Natural killer cell treated with Interleukin-12 subunit alpha and Interleukin-12 subunit beta and Interleukin-15 and Interleukin-18, amount 100 ng/mL, for 72 hours (primary cell): Measurements from ENCODE around the gene OFD1. TPM values are rescaled to one million over a fixed set of nuclear protein-coding genes. Genes with fewer than 3 reads are reported as not detected.

Source experiments
- ATAC-seq, 2 donors: fragments of 150-1000 bp; cut with Tn5 transposase in 1 of 2; sonication (Bioruptor Pico), chemical (Tn5 transposase) in 1 of 2; 2 replicates each; pipeline ENCODE4 v1.10.0; 2021
- DNase-seq: peaks from one replicate; pipeline ENCODE4 v3.0.0; 2022; ENCODE audit warnings: low spot score
- H3K27ac Mint-ChIP-seq, 2 donors: 1 replicate in 1 of 2; 2 replicates in 1 of 2; pipeline ENCODE4 v1.8.0; 2022; ENCODE audit warnings: mixed read lengths in 2 of 2, mild to moderate bottlenecking in 1 of 2, moderate library complexity in 1 of 2
- H3K27me3 Mint-ChIP-seq, 2 donors: 1 replicate in 1 of 2; 2 replicates in 1 of 2; pipeline ENCODE4 v1.8.0; 2022; ENCODE audit warnings: mixed read lengths in 2 of 2
- H3K36me3 Mint-ChIP-seq: one replicate; pipeline ENCODE4 v1.8.0; 2022; ENCODE audit warnings: mixed read lengths
- H3K4me1 Mint-ChIP-seq, 2 donors: 1 replicate in 1 of 2; 2 replicates in 1 of 2; pipeline ENCODE4 v1.8.0; 2022; ENCODE audit warnings: low read depth in 2 of 2, mixed read lengths in 2 of 2, mild to moderate bottlenecking in 1 of 2
- H3K4me3 Mint-ChIP-seq: one replicate; pipeline ENCODE4 v1.8.0; 2022; ENCODE audit warnings: mixed read lengths
- H3K9me3 Mint-ChIP-seq: 2 replicates; pipeline ENCODE4 v1.8.0; 2022; ENCODE audit warnings: mixed read lengths
- total RNA-seq, 2 donors: library from RNA; stranded (reverse); gene quantifications; one replicate each; pipeline ENCODE4 v1.2.3, GENCODE V29; 2022

OFD1 gene
- total RNA-seq, 2 donors from 2014 or later: 39.1 to 46.1 TPM

DNA sequence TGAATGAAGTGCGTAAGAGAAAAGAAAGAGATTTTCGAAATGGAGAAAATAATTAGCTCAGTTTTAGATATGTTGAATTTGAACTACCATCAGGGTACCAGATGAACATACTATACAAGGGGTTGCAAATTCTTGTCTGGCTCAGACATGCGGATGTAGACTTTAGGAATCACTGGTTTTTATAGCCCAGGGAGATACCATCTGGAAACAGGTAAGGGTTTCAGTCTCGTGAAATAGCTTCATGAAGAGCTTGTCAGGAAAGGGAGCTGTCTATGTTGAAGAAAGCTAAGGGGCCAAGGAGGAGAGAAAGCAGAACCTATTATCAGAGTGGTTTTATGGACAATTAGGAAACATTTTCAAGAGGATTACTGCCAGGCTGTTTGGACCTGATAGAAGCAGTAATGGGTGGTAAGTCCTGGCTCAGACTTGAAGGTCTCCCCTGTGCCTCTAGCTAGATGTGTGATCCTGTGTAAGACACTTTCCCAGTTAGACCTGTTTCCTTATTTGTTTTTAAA lies 38.9 kb upstream of the OFD1 start:
- Mint-ChIP-seq H3K27ac (peak overlapping the region; percentile 79 to 94), H3K4me1 (peaks cover 44 to 73% of the 10 kb centered on the region in 2 donors), H3K9me3 (no peaks in the 10 kb centered on the region), H3K36me3 (peaks cover 24% of the 10 kb centered on the region), H3K4me3 (peak overlapping the region; percentile 64), H3K27me3 (peaks cover 0 to 5% of the 10 kb centered on the region in 2 donors)
- ATAC-seq (no peak), DNase-seq (no peak)

DNA sequence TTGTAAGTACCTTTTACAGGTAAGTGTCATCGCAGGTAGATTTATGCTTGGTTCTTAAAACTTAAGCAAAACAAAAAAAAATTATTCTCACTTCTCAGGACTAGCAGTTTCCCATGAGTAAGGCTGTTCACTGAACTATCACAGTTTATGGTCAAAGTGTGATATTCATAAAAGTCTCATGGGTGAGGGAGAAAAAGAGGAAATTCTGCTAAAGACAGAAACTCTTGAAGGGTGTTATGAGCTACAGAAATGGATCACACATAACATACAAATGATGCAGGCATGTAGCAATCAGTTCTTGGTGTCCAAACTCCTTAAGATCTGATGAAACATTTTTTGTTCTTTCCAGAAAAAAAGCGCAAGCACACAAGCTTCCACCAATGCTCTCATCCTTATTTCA lies 37.1 kb upstream of the OFD1 start:
- Mint-ChIP-seq H3K9me3 (no peaks in the 10 kb centered on the region), H3K27ac (peak overlapping the region; percentile 81 to 94), H3K4me3 (peak overlapping the region; percentile 88), H3K36me3 (peaks cover 27% of the 10 kb centered on the region), H3K4me1 (peaks cover 50 to 77% of the 10 kb centered on the region in 2 donors), H3K27me3 (peaks cover 0 to 6% of the 10 kb centered on the region in 2 donors)
- peak; percentile 80 to 83 for ATAC-seq
- no peak for DNase-seq

- DNase-seq: no peak
- ATAC-seq: no peak
- Mint-ChIP-seq H3K27me3 (peaks cover 0 to 6% of the 10 kb centered on the region in 2 donors), H3K4me1 (peaks cover 49 to 77% of the 10 kb centered on the region in 2 donors), H3K36me3 (peaks cover 22% of the 10 kb centered on the region), H3K4me3 (peak overlapping the region; percentile 88), H3K27ac (peak overlapping the region; percentile 81 to 94), H3K9me3 (no peaks in the 10 kb centered on the region)
Measured at GRCh38 chrX:13697976-13698375, 36.6 kb upstream of the OFD1 start.

DNA sequence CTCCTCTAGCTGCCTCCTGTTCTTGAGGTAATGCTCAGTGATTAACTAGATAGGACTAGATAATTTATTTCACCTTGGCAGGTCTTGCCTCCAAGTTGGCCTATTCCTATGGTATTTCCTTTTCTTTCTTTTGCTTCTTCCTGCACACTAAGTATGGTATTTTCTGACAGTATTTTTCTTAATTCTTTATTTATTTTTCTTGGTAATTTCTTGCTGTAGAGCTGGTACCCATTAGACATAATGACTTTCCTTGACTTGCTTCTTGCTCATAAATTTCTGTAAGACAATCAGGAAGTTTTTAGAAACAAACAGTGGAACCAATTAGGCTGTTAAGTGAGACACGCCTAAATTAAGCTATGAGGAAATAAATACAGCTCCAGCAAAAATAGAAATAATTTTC lies 36.1 kb upstream of the OFD1 start:
- peak overlapping the region; percentile 72 for H3K4me3 Mint-ChIP-seq
- no peak for ATAC-seq
- peaks cover 0 to 2% of the 10 kb centered on the region in 2 donors for H3K27me3 Mint-ChIP-seq
- H3K9me3 Mint-ChIP-seq: no peaks in the 10 kb centered on the region
- H3K4me1 Mint-ChIP-seq: peaks cover 45 to 77% of the 10 kb centered on the region in 2 donors
- peaks cover 18% of the 10 kb centered on the region for H3K36me3 Mint-ChIP-seq
- H3K27ac Mint-ChIP-seq: peak overlapping the region; percentile 81 to 94
- DNase-seq: no peak

DNA sequence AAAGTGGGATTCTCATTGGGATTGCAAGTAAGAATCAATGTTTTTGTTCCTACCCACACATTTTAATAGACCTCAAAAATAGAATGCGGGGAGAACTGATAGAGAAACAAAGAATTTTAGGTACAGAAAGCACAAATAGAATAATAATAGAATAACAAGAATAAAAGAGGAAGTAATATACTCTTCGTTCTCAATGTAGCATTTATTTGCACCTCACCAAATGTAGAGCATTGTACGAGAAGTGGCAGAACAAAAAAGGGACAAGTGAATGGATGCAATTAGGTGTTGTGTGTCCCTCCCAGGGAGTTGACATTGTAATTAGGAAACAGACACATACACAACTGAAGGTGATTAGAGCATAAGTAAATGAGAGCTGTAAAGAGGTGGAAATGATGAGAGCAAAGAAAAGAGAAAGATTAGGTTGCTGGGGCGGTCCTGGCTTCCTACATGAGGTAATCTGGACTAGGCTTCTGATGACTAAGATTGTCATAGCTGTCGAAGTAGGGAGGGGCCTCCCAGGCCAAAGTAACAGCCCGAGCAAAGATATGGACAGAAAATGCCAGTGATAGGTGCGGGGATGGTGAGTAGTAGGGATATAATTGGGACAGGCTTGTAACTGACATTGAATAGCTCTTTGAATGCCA lies 35.2 kb upstream of the OFD1 start:
- no peaks in the 10 kb centered on the region for H3K9me3 Mint-ChIP-seq
- peak overlapping the region; percentile 72 for H3K4me3 Mint-ChIP-seq
- ATAC-seq (peak; percentile 74 to 81), DNase-seq (no peak)
- H3K27me3 Mint-ChIP-seq: peaks cover 0 to 2% of the 10 kb centered on the region in 2 donors
- peaks cover 48 to 80% of the 10 kb centered on the region in 2 donors for H3K4me1 Mint-ChIP-seq
- peaks cover 18% of the 10 kb centered on the region for H3K36me3 Mint-ChIP-seq
- H3K27ac Mint-ChIP-seq: peak overlapping the region; percentile 81 to 94

DNA sequence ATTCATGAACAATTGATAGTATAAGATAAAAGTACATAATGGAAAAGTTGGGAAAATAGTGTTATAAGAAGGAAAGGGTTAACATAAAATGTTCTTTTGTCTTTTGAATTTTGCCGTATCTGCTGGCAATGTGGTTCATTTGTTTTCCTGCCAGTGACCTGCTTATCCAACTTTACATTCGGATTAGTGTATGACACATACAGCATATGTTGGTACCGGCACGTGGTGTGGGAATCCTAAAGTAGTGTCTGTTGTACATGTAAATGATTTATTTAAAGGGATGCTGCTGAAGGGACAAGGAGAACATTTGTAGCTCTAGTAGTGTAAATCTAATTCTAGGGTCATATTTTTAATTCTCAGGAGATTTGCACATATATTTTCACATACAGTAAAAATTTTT lies 34.2 kb upstream of the OFD1 start:
- peaks cover 44 to 77% of the 10 kb centered on the region in 2 donors for H3K4me1 Mint-ChIP-seq
- no peak overlapping the region for H3K4me3 Mint-ChIP-seq
- peak overlapping the region; percentile 81 to 94 for H3K27ac Mint-ChIP-seq
- no peak for ATAC-seq
- peaks cover 0 to 2% of the 10 kb centered on the region in 2 donors for H3K27me3 Mint-ChIP-seq
- no peak for DNase-seq
- H3K36me3 Mint-ChIP-seq: peaks cover 16% of the 10 kb centered on the region
- no peaks in the 10 kb centered on the region for H3K9me3 Mint-ChIP-seq

DNA sequence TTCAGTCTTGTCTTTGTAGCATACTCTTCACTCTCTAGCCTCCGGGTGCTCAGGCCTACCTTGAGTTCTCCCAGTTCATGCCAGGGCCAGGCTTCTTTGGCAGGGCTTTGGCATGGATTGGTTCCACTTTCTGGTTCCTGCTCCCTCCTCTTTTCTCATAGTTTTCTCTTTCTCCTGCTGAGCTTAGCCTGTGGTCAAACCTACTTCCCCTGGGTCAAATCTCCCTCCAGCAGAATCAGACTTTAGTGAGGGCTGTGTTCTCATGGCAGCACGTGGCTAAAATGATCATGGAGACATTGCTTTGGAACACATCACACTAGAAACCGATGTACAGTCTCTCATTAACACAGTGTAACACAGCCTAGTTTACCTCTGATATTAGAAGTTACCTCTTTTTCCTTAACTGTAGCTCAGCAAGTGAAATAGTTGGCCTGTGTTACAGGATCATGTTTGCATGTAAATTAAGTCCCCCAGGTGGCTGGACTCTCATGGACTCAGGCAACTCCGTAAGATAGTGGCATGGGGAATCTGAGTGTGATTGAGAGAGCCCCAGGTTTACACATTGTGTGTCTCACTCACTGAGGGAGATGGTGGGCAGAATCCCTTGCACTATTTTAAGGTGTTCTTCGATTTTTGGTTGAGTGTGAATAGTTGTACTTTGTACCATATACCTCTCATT lies 32.3 kb upstream of the OFD1 start:
- ATAC-seq (no peak), DNase-seq (no peak)
- H3K27me3 Mint-ChIP-seq: peaks cover 0 to 2% of the 10 kb centered on the region in 2 donors
- peaks cover 39 to 69% of the 10 kb centered on the region in 2 donors for H3K4me1 Mint-ChIP-seq
- H3K9me3 Mint-ChIP-seq: no peaks in the 10 kb centered on the region
- peak overlapping the region; percentile 72 to 85 for H3K27ac Mint-ChIP-seq
- H3K36me3 Mint-ChIP-seq: peaks cover 17% of the 10 kb centered on the region
- peak overlapping the region; percentile 38 for H3K4me3 Mint-ChIP-seq

- H3K27me3 Mint-ChIP-seq: peaks cover 0 to 2% of the 10 kb centered on the region in 2 donors
- peaks cover 17% of the 10 kb centered on the region for H3K36me3 Mint-ChIP-seq
- no peak overlapping the region for H3K4me3 Mint-ChIP-seq
- DNase-seq (no peak), ATAC-seq (peak in 1 of 2 donors; percentile 33)
- no peaks in the 10 kb centered on the region for H3K9me3 Mint-ChIP-seq
- peaks cover 42 to 63% of the 10 kb centered on the region in 2 donors for H3K4me1 Mint-ChIP-seq
- H3K27ac Mint-ChIP-seq: peak overlapping the region; percentile 61 to 85
Measured at GRCh38 chrX:13703135-13703534, 31.4 kb upstream of the OFD1 start.

GRCh38 chrX:13703589-13703988 lies 31.0 kb upstream of the OFD1 start:
- no peaks in the 10 kb centered on the region for H3K9me3 Mint-ChIP-seq
- no peak for DNase-seq
- peaks cover 17% of the 10 kb centered on the region for H3K36me3 Mint-ChIP-seq
- peak overlapping the region; percentile 61 to 67 for H3K27ac Mint-ChIP-seq
- ATAC-seq: peak in 1 of 2 donors; percentile 31
- H3K4me1 Mint-ChIP-seq: peaks cover 42 to 61% of the 10 kb centered on the region in 2 donors
- peak overlapping the region; percentile 40 for H3K4me3 Mint-ChIP-seq
- peaks cover 0 to 2% of the 10 kb centered on the region in 2 donors for H3K27me3 Mint-ChIP-seq

GRCh38 chrX:13711141-13711540 lies 23.4 kb upstream of the OFD1 start:
- no peak overlapping the region for H3K4me3 Mint-ChIP-seq
- no peaks in the 10 kb centered on the region for H3K27me3 Mint-ChIP-seq
- peaks cover 18 to 23% of the 10 kb centered on the region in 2 donors for H3K4me1 Mint-ChIP-seq
- DNase-seq: no peak
- H3K36me3 Mint-ChIP-seq: peaks cover 5% of the 10 kb centered on the region
- peak overlapping the region; percentile 64 to 90 for H3K27ac Mint-ChIP-seq
- H3K9me3 Mint-ChIP-seq: no peaks in the 10 kb centered on the region
- no peak for ATAC-seq

DNA sequence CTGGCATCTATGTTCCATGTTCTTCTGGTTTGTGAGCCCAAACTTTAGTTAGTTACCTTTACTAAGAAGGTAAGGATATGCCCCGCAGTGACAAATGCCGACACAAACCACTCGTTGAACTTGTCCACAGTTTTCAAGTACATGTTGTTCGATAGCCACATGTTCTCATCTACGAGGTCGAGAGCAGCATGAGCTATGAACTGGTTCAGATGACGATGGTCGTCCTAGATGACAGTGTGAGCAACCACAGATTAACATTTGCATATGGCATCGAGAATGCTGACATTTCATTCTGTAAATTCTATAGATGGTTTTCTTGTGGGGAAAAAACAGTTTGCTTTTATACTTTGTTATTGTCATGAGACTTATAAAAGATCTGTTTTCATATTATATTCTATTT lies 18.1 kb upstream of the OFD1 start:
- H3K36me3 Mint-ChIP-seq: peaks cover 5% of the 10 kb centered on the region
- ATAC-seq (peak; percentile 83 to 92), DNase-seq (no peak)
- H3K4me1 Mint-ChIP-seq: peaks cover 41% of the 10 kb centered on the region in 2 donors
- H3K4me3 Mint-ChIP-seq: peak overlapping the region; percentile 68
- H3K9me3 Mint-ChIP-seq: no peaks in the 10 kb centered on the region
- H3K27ac Mint-ChIP-seq: peak overlapping the region; percentile 92 to 93
- no peaks in the 10 kb centered on the region for H3K27me3 Mint-ChIP-seq

- H3K4me3 Mint-ChIP-seq: peak overlapping the region; percentile 53
- H3K36me3 Mint-ChIP-seq: peaks cover under 1% of the 10 kb centered on the region
- no peaks in the 10 kb centered on the region for H3K9me3 Mint-ChIP-seq
- ATAC-seq (peak; percentile 57 to 66), DNase-seq (no peak)
- H3K27me3 Mint-ChIP-seq: no peaks in the 10 kb centered on the region
- H3K4me1 Mint-ChIP-seq: peaks cover 39 to 41% of the 10 kb centered on the region in 2 donors
- H3K27ac Mint-ChIP-seq: peak overlapping the region; percentile 85 to 92
Measured at GRCh38 chrX:13716905-13717304, 17.6 kb upstream of the OFD1 start.

DNA sequence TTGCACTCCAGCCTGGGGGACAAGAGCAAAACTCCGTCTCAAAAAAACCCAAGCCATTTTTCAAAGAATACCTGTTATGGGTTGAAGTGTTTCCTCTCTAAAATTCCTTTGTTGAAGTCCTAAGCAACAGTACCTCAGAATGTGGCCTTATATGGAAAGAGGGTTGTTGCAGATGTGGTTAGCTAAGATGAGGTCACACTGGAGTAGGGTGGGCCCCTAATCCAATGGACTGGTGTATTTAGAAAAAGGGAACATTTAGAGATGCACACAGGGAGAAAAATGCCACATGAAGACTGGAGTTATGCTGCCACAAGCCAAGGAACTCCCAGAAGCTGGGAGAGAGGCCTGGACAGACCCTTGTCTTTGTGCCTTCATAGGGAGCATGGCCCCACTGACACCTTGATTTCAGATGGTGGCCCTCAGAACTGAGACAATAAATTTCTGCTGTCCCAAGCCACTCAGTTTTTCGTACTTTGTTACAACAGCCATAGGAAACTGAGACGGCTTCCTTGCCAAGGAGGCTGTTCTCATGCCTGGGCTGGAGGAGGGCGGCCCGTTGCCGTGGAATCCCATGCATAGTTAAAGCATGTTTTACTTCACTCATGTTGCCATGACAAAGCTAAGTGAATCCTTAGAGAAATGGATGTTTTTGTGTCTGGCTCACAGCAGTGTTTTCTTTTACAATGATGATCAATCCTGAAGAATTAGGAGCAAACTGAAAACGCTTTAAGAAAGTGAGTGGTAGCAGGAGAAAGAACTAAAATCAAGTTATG lies 16.7 kb upstream of the OFD1 start:
- peaks cover 42 to 44% of the 10 kb centered on the region in 2 donors for H3K4me1 Mint-ChIP-seq
- peak overlapping the region; percentile 39 for H3K4me3 Mint-ChIP-seq
- ATAC-seq: no peak
- no peaks in the 10 kb centered on the region for H3K36me3 Mint-ChIP-seq
- H3K9me3 Mint-ChIP-seq: no peaks in the 10 kb centered on the region
- no peaks in the 10 kb centered on the region for H3K27me3 Mint-ChIP-seq
- no peak for DNase-seq
- peak overlapping the region; percentile 85 to 92 for H3K27ac Mint-ChIP-seq
